ENCODE results near the gene SDE2.
"Not testable (repeated sequence)": the region's sequence is repeated elsewhere in the genome, so short reads cannot be mapped to it uniquely, and the experiment has no call there.

SDE2 gene

GRCh38 chr1:225942574-225942973 lies 56.6 kb downstream of the SDE2 start:
- DNase-seq (ENCODE audit: low read depth): no peak

DNA sequence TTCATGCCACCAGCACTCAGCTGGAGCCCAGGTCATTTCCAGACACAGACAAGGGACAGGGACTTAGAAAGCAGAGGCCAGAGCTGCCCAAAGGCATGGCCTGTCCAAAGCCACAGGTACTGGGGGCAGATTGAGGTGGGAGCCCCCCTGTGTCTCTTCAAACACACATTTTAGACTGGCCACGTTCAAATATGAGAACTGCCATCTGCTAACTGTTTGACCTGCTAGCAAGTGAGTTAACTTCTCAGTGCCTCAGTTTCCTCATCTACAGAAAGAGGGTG lies 57.3 kb downstream of the SDE2 start:
- DNase-seq (ENCODE audit: low read depth): no peak

DNA sequence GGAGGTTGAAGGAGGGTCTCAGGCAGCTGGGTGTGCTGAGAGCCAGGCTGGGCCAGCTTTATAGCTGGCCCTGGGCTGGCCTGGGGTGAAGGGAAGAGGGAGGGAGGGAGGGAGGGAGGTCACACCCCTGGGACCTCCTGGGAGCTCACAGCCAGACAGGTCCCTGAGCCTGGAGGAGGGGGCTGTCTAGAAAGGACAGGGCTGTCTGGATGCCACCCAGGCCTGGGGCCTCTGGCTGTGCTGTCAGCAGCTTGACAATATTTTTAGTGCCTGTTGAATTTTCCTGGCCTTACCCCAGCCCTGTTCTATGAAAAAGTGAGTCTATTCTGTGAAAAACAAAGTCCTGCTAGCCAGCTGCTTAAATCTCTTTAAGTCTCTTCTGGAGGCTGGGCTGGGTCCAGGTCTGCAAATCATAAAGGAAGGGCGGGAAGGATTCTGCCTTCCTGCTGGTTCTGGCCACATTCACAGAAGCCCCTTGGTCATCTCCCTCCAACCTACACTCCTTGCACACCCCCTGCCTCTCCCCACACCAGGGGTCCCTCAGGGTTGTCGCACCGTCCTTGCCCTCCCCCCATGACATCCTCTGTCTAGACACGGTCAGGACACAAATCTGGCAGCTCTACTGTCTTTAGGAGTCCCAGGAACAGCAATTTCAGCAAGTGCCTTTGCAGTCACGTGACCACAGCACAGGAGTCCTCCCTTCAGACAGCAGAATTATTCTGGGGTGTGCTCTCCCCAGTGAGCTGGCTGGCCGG lies 57.8 kb downstream of the SDE2 start, which contains the start of gene LEFTY2:
LEFTY2 (minus strand) TSS at position 34 of the 755 bp plus-strand sequence. CDS start 80 bp downstream, outside the sequence.
- DNase-seq (ENCODE audit: low read depth): no peak

DNA sequence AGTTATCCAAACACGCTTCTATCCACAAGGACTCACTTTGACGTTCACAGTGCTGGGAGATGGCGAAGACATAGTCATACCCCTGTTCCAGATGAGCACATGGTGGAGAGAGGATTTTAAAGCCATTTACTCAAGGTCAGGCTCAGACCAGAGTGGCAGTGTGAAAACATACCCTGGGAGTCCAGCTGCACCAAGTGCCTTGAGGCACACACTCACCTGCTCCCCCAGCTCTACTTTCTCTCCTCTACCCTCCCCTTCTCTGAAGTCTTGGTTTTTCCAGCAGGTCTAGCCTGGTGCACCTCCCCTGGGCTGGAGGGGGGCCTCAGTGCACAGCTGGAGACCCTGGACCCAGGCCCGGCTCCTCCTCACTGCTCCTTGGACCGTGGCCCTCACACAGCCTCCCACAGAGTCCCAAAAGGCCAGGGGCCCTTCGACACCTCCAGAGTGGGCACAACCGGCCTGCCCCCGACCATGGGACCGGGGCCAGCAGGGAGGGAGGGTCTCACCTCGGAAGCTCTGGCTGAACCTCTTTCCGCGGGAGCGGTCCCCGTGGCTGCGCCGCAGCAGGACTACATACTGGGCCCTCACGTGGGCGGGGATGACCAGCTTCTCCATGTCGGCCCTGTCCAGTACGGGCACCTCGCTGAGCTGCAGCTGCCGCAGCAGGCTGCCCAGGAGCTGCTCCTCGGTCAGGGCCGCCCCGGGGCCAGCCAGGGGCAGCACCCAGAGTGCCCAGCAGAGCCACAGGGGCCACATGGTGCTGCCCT lies 58.6 kb downstream of the SDE2 start:
- DNase-seq (ENCODE audit: low read depth): no peak

GRCh38 chr1:225939939-225940310 lies 59.2 kb downstream of the SDE2 start:
- DNase-seq (ENCODE audit: low read depth): not testable (repeated sequence)

GRCh38 chr1:225939097-225939938 lies 59.8 kb downstream of the SDE2 start:
- DNase-seq (ENCODE audit: low read depth): not testable (repeated sequence)

GRCh38 chr1:225937048-225937968 lies 61.8 kb downstream of the SDE2 start:
- no peak for DNase-seq (ENCODE audit: low read depth)

- DNase-seq (ENCODE audit: low read depth): no peak
Measured at GRCh38 chr1:225936523-225936922, 62.6 kb downstream of the SDE2 start.

GRCh38 chr1:225936086-225936485 lies 63.1 kb downstream of the SDE2 start:
- peak; percentile 26 for DNase-seq (ENCODE audit: low read depth)

DNA sequence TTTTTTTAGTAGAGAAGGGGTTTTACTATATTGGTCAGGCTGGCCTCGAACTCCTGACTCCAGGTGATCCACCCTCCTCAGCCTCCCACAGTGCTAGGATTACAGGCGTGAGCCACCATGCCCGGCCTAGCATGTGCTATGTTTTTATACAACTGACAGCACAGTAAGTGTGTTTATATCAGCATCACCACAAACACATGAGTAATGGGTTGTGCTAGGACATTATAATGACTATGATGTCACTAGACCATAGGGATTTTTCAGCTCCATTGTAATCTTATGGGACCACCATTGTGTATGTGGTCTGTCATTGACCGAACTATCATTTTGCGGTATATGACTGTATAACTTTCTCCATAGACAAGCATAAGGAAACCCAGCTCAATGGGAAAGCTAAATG lies 64.4 kb downstream of the SDE2 start:
- DNase-seq (ENCODE audit: low read depth): no peak

DNA sequence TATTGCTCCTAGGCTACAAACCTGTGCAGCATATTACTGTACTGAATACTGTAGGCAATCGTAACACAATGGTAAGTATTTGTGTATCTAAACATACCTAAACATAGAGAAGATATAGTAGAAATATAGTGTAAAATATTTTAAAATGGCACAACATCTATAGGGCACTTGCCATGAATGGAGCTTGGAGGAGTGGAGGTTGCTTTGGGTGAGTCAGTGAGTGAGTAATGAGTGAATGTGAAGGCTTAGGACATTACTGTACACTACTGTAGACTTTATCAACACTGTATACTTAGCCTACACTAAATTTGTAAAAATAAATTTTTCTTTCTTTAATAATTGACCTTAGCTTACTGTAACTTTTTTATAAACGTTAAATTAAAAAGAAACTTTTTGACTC lies 66.1 kb downstream of the SDE2 start:
- no peak for DNase-seq (ENCODE audit: low read depth)

Measured in fibroblast of gingiva (primary cell).